A673 (cell line): ENCODE data around the gene STT3B. TPM values are rescaled to one million over a fixed set of nuclear protein-coding genes. Genes with fewer than 3 reads are reported as not detected.

Experiments
- BruUV-seq: library from RNA; stranded (reverse); fragments of 400-500 nt; replicated peaks from 2 replicates; lab custom pipeline; 2021; lab: Mats Ljungman, UMichigan
- CTCF ChIA-PET: fragments of 300-600 bp; sonication (Branson Sonifier 250); formaldehyde crosslinking; loops from one replicate; lab custom pipeline; 2022; ENCODE audit warnings: antibody characterized with exemption; lab: Charles Lee
- POLR2A ChIA-PET: fragments of 300-600 bp; sonication (Branson Sonifier 250); formaldehyde crosslinking; loops from one replicate; lab custom pipeline; 2022; ENCODE audit warnings: antibody characterized with exemption; ENCODE audit not compliant: low non-redundant PET; lab: Charles Lee
- DNase-seq: peaks from one replicate; pipeline ENCODE4 v3.0.0-alpha.2; 2015; ENCODE audit warnings: low spot score
- H3K27ac ChIP-seq: fragments of 200-600 bp; sonication (generic); 2 replicates; pipeline ENCODE4 v1.5.1; 2016; ENCODE audit warnings: mixed run types, low read depth, mild to moderate bottlenecking, mixed read lengths, antibody characterized with exemption, low read length; ENCODE audit not compliant: poor library complexity, severe bottlenecking
- H3K27me3 ChIP-seq: fragments of 200-600 bp; sonication (generic); replicated peaks from 2 replicates; pipeline ENCODE4 v1.6.1; 2017; ENCODE audit warnings: mixed run types, low read depth, mild to moderate bottlenecking, mixed read lengths, antibody characterized with exemption, low read length; ENCODE audit not compliant: insufficient read depth, poor library complexity
- H3K36me3 ChIP-seq: fragments of 200-600 bp; sonication (generic); 2 replicates; pipeline ENCODE4 v1.6.1; 2016; ENCODE audit warnings: mixed run types, mild to moderate bottlenecking, mixed read lengths, antibody characterized with exemption, low read length; ENCODE audit not compliant: insufficient read depth, poor library complexity, severe bottlenecking
- H3K4me1 ChIP-seq: fragments of 200-600 bp; sonication (generic); 2 replicates; pipeline ENCODE4 v1.6.1; 2017; ENCODE audit warnings: mixed run types, mild to moderate bottlenecking, mixed read lengths, antibody characterized with exemption, low read length; ENCODE audit not compliant: insufficient read depth, poor library complexity, severe bottlenecking
- H3K4me3 ChIP-seq: fragments of 200-600 bp; sonication (generic); 2 replicates; pipeline ENCODE4 v1.5.1; 2016; ENCODE audit warnings: low read depth, mixed run types, mild to moderate bottlenecking, mixed read lengths, low read length; ENCODE audit not compliant: poor library complexity, severe bottlenecking
- H3K9me3 ChIP-seq: fragments of 200-600 bp; sonication (generic); 2 replicates; pipeline ENCODE4 v1.6.1; 2016; ENCODE audit warnings: mixed run types, low read depth, mild to moderate bottlenecking, mixed read lengths, antibody characterized with exemption, low read length; ENCODE audit not compliant: poor library complexity, severe bottlenecking
- CTCF ChIP-seq: fragments of 300-800, 200-600 bp; sonication (generic); conservative IDR thresholded peaks from 2 replicates; pipeline ENCODE4 v1.5.1; 2017; ENCODE audit warnings: low read depth, mild to moderate bottlenecking, antibody characterized with exemption, low read length, moderate library complexity, mixed read lengths
- EZH2 ChIP-seq: fragments of 200-600 bp; sonication (generic); IDR thresholded peaks from 2 replicates; pipeline ENCODE4 v1.6.1; 2017; ENCODE audit warnings: borderline replicate concordance, low read depth, mild to moderate bottlenecking, mixed read lengths, antibody characterized with exemption, low read length; ENCODE audit not compliant: poor library complexity, severe bottlenecking
- intact Hi-C: fragments of 100-400 bp; cut with micrococcal nuclease; formaldehyde crosslinking; loops from one replicate; pipeline ENCODE4 v1.10.0; 2022; ENCODE audit not compliant: unreplicated experiment
- total RNA-seq: library from RNA; stranded (reverse); gene quantifications from 2 replicates; pipeline ENCODE4 v1.2.3, GENCODE V29; 2021

Gene STT3B
- total RNA-seq, 1 experiment from 2014 or later = 137 TPM

- Histone ChIP-seq H3K4me1 (peaks cover 17% of the 10 kb centered on the region), H3K27ac (no peak overlapping the region), H3K36me3 (no peaks in the 10 kb centered on the region), H3K4me3 (no peak overlapping the region), H3K9me3 (no peaks in the 10 kb centered on the region), H3K27me3 (no peaks in the 10 kb centered on the region)
- CTCF ChIA-PET = no interaction called here
- intact Hi-C loops = loop anchor here (10.0 kb wide), 1 partner anchor 764 kb away; no protein-coding TSS in a partner anchor
- TF ChIP-seq CTCF = no peak
- no TSS peak for BruUV-seq
- no peak for DNase-seq
- POLR2A ChIA-PET = no interaction called here
Measured at GRCh38 chr3:31539275-31539674, 6.5 kb downstream of the STT3B start.

GRCh38 chr3:31541089-31541488, 8.4 kb downstream of the STT3B start:
- intact Hi-C loops = no loop called here
- peaks cover 24% of the 10 kb centered on the region for H3K4me1 ChIP-seq
- H3K9me3 ChIP-seq = no peaks in the 10 kb centered on the region
- ChIA-PET CTCF (no interaction called here), POLR2A (no interaction called here)
- no peaks in the 10 kb centered on the region for H3K36me3 ChIP-seq
- TF ChIP-seq CTCF = no peak
- no peak for TF ChIP-seq EZH2
- H3K27ac ChIP-seq = no peak overlapping the region
- no peak overlapping the region for H3K4me3 ChIP-seq
- H3K27me3 ChIP-seq = no peaks in the 10 kb centered on the region
- no TSS peak for BruUV-seq
- no peak for DNase-seq

GRCh38 chr3:31542246-31542645, 9.5 kb downstream of the STT3B start:
- Histone ChIP-seq H3K36me3 (no peaks in the 10 kb centered on the region), H3K9me3 (no peaks in the 10 kb centered on the region), H3K27ac (no peak overlapping the region), H3K27me3 (no peaks in the 10 kb centered on the region), H3K4me3 (no peak overlapping the region), H3K4me1 (peaks cover 24% of the 10 kb centered on the region)
- CTCF ChIA-PET = no interaction called here
- no peak for TF ChIP-seq EZH2
- TF ChIP-seq CTCF = no peak
- no TSS peak for BruUV-seq
- POLR2A ChIA-PET = no interaction called here
- intact Hi-C loops = no loop called here
- no peak for DNase-seq
